Ramos (cell line): ENCODE data around the gene MAPT.
"Not testable (repeated sequence)": the region's sequence is repeated elsewhere in the genome, so short reads cannot be mapped to it uniquely, and the experiment has no call there.

Experiments used
- in situ Hi-C: fragments of 300-500 bp; cut with MboI; formaldehyde crosslinking; loops from one replicate; pipeline ENCODE4 v1.14.3; 2022; ENCODE audit warnings: low sequenced_read_pairs; ENCODE audit not compliant: unreplicated experiment

Gene MAPT

DNA sequence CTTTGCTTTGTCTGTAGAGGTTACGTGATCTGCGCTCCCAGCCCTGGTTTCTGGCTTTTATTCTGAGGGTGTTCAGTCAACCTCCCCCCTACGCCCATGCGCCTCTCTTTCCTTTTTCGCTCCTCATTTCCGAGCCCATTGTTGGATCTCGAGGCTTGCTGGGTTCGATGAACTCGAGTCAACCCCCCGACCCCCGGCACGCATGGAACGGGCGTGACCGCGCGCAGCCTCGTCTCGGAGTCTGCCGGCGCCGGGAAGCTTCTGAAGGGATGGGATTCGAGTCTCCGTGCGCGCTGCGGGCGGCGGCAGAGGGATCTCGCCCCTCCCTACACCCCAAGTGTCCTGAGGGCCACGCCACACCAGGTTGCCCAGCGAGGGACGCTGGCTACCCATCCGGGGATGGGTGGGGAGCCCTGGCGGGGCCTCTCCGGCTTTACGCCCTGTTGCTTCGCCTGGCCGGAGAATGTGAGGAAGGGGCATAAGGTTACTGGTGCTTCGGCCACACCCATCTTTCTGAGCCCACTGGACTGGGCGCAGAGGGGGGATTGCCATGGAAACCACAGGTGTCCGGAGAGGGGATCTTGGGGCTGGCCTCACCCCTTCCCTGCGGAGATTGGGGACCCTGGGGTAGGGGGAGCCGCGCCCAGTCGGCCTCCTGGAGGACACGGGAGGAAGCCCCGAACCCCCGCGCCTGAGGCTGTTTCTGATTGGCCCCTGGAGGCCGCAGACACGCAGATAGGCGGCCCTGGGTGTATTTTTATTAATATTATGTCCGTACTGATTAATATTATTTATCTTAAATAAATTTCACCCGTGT lies 1.8 kb downstream of the MAPT start:
- in situ Hi-C loops, result no loop called here

DNA sequence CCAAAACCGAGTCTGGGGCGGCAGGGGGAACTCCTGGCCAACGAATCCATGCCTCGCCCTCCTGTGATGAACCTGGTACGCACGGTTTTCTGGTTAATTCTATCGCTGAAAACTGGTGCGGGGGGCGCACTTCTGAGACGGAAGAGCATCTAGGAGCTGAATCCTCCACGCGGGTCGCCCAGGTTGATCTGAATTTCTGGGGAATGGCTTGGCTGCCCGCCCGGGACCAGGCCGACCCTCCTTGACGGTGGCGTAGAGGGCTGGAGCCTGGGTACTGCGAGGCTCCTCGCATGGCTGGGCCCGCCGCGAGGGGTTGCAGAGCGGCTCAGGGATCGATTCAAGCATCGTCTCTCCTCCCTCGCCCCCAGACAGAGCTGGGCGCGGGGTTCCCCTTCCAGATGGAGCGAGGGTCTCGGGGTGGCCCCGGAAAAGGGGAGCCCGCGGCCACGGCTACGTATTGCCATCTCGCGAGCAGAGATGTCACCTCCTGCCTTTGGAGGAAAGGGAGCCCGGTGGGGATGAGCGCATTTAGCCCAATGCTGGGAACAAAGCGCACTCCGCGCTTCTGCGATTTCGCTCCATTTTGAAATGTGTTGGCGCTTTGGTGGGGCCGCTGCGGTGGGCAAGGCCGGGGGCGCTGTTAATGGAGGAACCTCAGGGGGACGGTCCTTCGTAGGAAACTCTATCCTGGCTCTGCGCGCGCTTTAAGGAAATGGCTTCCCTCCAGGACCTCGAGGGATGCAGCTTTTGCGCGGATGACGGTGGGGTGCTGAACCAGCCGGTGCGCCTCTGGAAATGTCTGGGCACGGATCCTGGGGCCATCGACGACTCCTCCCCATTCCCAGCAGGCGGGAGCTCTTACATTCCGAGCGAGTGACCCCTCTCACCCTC lies 2.7 kb downstream of the MAPT start:
- in situ Hi-C loops, result no loop called here

DNA sequence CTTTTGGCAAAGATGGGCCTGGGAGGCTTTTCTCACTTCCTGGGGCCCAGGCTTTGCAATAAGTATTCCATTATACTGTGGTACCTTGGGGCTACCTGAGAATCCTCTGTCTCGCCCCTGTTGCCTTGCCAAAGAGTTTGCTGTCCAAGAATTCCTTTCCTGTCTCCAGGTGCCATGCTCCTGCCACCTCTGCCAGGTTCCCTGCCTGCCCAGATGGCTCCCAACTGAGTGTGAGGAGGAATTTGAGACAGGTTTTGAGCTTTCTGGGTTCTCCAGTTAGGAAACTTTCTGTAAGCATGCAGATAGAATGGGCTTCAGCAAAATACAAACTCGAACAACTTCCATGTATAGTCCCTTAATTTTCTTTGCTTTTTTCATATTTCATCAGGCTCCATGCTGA lies 5.8 kb downstream of the MAPT start:
- in situ Hi-C loops, result no loop called here

DNA sequence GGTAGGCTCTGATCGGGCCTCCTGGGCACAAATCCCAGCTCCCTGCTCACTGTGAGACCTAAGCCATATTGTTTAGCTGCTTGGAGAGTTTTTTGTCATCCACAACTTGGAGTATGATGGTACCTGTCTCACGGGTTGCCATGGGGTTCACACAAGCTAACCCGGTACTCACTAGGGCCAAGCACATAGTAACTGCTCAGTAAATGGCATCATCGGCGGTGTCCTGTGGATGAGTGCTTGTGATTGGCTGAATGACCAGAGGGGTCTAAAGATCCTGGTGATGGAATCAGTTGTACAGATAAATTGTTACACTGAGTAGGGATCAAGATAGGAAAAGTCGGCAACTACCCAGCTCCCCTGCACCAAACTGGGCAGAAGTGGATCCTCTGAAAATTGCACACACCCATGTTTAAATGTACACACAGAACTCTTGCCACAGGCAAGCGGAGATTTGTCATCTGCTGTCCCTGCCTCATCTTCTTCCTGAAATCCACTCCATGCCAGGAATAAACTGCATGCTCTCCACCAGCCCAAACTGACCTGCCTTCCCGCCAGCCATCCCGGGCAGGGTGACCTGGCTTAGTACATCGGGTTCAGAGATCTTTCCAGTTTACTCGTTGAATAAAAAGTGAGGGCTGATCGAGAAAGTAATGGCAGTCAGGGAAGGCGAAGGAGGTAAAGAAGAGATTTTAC lies 6.5 kb downstream of the MAPT start:
- in situ Hi-C loops, result no loop called here

DNA sequence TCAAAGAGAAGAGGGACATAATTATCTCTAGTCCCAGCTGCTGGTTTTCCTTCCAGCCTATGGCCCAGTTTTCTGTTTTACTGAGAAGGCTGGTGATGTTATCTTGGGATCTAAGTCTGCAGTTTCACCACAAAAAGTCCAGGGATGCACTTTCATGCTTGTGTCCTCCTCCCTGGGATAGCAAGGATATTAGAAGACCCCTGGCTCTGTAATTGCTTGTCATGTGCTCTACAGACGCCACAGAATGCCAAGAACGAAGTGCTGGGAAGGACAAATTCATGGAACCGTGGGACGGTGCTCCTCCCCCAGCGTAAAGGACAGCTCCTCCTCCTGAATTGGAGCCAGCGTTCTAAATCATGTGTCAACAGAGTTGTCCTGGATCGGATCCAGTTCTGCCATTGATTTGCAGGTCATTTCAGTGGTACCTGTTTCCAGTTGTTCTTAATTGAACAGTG lies 8.6 kb downstream of the MAPT start:
- in situ Hi-C loops, result no loop called here

DNA sequence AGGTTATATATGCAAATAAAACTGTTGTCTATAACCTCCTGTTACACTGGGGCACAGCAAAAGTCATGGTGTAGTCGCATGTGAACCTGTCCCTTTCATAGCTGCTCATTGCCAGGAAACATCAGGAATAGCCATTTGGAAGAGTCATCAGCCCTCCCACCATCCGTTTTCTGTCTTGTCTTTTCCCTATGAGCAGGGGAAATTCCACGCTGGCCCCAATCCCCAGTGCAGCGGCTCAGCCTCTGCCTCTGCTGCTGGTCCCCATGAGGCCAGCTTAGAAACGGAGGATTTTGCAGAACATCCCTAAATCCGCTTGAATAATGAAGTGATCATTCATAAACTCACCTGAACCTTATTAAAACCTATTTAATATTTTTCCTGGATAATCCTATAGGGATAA lies 10.5 kb downstream of the MAPT start:
- in situ Hi-C loops, result no loop called here

DNA sequence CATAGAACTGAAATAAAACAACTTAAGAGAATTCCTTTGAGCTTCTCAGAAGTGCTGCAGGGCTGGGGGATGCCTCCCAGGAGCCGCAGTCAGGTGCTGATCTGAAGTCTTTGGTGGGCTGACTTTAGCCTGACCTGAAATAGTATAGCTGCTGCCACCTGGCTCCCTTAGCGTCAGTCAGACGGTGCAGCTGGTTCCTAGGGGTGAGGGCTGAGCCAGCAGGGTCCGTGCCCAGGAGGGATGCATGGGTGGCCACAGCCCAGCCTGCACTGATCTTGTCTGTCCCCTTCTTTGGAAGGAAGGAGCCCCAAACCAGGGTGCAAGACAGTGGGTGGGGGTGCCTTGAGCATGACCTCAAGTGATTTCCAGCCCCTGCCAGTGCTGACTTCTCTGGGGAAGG lies 11.5 kb downstream of the MAPT start:
- in situ Hi-C loops, result no loop called here

DNA sequence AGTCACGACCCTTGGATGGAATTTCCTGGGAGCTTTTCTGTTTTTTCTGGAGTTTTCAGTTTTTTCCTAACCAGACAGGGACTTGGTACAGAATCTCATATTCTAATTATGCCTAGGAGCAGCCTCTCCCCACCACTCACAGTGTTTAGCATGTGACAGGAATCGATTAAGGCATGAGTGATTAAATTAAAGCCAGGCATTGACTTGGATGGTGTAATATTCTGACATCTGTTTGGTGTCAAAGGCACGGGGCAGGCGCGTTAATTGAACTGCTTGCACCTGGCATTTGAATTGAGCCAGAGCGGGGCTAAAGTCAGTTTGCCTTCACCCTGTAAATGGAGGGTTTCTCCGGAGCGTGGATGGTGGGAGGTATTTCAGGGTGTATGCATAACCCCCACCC lies 11.9 kb downstream of the MAPT start:
- in situ Hi-C loops, result no loop called here

DNA sequence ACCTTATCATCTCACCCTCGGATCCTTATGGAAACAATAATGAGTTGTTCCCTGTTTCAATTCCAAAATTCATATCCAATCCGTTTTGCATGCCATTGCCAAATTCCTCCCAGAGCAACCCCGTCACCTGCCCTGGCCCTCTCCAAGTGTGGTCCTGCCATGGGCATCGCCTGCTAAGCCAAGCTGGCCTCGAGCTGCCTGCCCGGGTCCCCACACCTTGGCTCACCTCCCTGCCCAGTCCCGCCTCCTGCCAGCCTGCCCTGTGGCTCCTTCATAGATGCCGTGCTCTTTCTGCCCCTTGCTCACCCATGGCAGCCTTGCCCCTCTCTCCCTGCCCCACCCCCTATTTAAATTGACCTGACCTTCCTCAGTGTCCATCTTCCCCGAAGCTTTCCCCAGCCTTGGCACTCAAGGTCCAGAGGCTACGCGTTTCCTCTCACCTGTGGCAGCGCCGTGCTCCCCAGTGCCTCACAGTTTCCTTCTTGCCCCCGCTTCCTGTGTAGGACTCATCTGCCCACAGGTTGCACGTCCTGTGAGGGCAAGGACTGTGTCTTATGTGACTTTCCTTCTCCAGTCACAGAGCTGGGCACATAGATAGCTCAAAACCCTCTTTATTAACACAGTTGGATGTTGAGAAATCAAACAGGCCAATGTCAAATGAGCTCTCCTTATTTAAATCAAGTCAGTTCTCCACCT lies 12.7 kb downstream of the MAPT start:
- in situ Hi-C loops, result no loop called here

DNA sequence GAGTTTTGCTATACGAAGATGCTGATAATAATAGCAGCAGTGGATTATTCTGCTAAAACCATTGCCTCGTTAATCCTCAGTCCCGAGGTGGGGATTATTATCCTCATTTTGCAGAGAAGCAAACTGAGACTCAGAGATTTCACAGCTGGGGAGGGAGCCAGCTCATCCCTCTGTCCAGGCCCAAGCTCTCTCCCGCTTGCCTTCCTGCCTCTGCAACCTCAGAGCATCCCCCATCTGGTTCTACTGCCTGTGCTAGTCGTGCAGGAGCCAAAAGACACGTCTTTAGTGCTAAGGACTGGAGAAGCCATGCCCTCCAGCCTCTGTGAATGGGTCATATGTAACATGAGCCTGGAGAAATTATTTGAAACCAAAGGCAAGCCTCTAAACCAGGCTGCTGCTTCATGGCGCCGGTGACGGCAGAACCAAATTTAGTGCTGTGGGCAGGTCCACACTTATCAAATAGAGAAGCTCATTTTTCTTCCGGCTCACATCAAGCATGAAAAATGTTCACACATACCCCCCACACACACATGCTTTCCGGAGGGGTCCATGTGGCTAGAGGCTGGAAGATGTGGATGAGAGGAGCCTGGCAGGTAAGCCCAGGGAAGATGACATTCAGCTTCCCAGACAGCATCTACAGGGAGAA lies 13.5 kb downstream of the MAPT start:
- in situ Hi-C loops, result no loop called here

DNA sequence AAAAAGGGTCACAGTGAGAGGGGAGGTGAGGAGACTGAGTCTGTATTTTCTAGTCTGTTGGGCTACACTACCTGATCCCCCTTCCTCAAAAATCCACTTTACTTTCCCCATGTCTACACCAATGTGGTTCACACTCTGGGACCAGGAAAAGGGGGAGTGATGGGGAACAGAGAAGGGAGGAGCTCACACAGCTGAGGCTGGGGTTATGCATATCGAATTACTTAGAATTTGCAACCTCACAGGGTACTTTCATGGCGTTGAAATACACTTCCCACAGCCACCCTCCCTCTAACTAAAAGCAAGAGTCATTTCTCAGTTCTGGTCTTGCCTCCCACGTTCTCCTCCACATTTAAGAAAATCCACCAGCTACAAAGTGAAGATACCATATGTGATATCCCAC lies 14.1 kb downstream of the MAPT start:
- in situ Hi-C loops, result no loop called here

DNA sequence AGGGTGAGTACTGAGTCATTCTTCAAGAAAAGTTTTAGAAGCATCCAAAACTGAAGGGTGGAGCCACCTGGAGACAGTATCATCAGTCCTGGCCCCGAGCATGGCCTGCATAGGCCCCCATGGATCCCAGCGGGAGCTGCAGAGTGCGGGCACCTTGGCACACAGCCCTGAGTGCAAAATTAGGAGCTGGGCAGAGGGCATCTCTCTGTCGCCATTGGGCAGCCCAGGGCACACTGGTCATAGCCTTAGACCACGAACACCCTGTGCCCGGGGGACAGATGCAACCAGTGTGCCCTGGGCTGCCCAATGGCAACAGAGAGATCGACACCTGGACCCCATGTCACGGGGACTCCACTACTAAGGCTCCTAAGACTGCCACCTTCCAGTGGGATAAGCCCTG lies 14.6 kb downstream of the MAPT start:
- in situ Hi-C loops, result no loop called here

DNA sequence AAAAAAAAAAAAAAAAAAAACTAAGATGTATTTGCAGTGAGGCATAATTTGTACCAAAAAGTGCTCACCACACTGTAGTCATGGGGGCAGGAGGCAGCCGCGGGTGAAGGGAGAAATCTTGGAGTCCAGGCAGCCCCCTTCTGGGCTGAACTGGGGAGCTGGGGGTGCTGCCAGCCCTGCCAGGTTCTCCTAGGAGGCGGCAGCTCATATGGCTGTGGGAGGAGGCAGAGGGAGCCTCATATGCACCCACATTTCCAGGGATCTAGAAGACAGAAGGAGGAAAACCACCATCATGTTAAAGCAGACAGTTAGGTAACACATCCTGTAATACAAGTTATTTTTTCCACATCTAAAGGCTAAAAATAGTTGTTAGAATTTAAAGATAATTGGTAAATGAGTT lies 16.3 kb downstream of the MAPT start:
- in situ Hi-C loops, result no loop called here

DNA sequence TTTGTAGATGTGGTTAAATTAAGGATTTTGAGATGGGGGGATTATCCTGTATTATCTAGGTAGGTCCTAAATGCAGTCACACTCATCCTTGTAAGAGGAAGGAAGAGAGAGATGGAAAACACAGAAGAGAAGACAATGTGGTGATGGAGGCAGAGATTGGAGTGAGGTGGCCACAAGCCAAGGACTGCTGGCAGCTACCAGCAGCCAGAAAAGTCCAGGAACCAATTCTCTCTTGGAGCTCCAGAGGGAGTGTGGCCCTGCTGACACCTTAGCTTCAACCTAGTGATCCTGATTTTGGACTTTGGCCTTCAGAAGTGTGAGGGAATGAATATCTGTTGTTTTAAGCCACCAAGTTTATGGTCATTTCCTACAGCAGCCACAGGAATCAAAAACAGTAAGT lies 18.0 kb downstream of the MAPT start:
- in situ Hi-C loops, result no loop called here

DNA sequence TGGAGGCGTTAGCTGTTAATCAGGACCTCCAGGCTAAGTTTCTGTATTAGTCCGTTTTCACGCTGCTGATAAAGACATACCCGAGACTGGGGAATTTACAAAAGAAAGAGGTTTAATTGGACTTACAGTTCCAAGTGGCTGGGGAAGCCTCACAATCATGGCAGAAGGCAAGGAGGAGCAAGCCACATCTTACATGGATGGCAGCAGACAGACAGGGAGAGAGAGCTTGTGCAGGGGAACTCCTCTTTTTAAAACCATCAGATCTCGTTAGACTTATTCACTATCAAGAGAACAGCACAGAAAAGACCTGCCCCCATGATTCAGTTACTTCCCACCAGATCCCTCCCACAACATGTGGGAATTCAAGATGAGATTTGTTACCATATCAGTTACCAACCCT lies 18.7 kb downstream of the MAPT start:
- in situ Hi-C loops, result not testable (repeated sequence)

DNA sequence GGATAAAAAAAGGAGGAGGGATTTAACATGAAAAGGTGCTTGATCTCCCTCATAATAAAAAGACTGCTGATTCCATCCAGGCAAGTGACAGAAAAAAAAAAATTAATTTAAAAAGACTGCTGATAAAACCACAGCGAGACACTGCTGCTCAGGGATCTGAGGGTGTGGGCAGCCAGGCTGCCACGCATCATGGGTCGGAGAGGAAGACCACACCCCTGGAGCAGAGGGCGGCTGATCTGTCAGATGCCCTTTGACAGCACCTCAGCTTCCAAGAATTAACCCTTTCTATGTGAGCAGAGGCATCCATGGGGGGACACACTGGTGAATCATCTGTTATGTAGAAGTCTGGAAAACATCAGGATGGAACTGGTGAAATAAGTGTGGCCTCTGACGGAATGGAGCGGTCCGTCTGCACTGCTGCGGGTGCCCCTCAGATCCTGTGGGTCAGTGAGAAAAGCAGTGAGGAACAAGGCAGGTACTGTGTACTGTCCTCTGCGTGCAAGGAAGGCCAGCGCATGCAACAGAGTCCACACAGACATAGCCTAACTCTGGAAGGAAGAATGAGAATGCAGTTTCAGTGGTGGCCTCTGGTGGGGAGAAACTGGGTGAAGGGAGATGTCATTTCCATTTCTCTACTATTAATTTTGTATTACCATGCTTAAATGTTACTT lies 19.8 kb downstream of the MAPT start:
- in situ Hi-C loops, result no loop called here

DNA sequence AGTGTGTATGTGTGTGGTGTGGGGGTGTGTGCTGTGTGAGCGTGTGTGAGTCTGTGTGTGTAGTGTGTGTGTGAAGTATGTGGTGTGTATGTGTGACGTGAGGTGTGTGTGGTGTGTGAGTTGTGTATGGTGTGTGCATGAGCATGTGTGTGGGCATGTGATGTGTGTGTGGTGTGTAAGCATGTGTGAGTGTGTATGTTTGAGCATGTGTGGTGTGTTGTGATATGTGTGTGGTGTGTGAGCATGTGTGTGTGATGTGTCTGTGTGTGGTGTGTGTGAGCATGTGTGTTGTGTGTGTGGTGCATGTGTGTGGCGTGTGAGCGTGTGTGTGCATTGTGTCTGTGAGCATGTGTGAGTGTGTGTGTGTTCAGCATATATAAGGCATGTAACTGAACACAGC lies 20.9 kb downstream of the MAPT start:
- in situ Hi-C loops, result no loop called here

DNA sequence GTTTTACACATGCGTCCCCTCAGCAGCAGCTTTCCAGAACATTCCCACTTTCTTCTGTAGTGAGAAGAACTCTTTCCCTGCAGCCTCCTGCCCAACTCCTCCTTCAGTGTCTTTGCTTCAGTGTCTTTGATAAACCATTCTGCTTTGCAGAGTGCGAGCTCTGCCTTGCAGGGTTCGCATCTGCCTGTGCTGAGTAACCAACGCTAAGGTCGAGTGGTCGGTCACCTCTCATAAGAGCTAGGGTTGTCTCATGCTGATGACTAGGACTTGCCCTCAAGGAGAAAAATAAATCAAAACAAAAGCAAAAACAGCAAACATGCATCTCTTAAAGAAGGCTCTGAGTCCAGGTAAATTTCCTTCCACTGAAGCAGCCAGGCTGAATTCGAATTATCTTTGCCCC lies 22.7 kb downstream of the MAPT start:
- in situ Hi-C loops, result no loop called here

DNA sequence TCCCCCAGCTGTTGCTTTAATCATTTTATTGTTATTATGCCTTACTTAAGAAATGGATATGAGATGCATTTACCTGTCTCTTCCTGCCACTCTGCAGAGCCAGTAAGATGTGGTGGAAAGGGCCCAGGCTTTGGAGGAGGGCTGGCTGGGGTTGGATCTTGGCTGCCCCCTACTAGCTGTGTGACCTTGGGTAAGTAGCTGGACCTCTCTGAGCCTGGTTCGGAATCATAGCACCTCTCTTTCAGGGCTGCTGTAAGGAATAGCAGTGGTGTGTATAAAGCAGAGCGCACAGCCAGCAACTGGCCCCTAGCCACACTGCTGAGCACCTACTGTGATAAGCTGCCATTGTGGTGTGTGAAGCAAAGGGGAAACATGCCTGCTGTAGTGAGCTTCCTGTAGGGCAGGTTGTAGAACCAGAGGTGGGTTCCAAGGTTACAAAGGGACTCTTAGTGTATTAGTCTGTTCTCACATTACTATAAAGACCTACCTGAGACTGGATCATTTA lies 23.9 kb downstream of the MAPT start:
- in situ Hi-C loops, result no loop called here
